ENCODE data around the gene ACY1.

ACY1 gene

DNA sequence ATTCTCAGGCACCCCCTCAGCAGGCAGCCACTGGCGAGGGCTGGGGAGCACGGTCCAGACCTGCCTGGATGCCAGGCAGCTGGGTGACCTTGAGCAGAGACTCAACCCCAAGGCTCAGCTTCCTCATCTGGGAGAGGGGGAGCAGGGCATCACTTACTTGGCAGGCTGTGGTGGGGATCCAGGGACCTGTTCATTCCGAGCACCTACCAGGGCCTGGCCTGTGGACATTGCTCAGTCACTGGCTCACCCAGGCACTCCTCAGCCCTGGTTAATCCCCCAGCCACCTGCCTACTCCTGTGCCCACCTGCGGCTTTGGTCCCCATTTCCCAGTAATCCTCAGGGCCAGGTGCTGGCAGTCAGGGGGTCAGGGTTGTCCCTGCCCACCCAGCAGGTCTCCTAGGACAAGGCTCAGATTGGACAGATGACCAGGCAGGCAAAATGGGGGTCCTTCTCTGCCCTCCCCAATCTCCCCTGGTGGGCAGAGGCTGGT is 21.6 kb downstream of the ACY1 start:
- TF ChIP-seq REST (IDR thresholded peaks at IDR 0.05; ENCODE audit: insufficient replicate concordance, low read depth), result no peak
- no peak for TF ChIP-seq POLR2AphosphoS5 (IDR thresholded peaks at IDR 0.05; ENCODE audit: low read depth)
- TF ChIP-seq CTCF (IDR thresholded peaks at IDR 0.05; ENCODE audit: insufficient read depth, low read length), result no peak
- no peak for TF ChIP-seq SPI1 (IDR thresholded peaks at IDR 0.05; ENCODE audit: borderline replicate concordance, low read depth)
- no peak for TF ChIP-seq GABPA (IDR thresholded peaks at IDR 0.05; ENCODE audit: low read depth)
- no peak for DNase-seq (ENCODE audit: low read depth in 1 of 2, low spot score in 1 of 2)
- no peak overlapping the region for H3K4me3 ChIP-seq (replicated peaks; ENCODE audit: insufficient read depth, low read length)
- H3K27me3 ChIP-seq (ENCODE audit: insufficient read depth, poor library complexity, severe bottlenecking), result no peaks in the 10 kb centered on the region
- no peak overlapping the region for H3K27ac ChIP-seq (replicated peaks)

GRCh38 chr3:52005571-52005986 is 22.2 kb downstream of the ACY1 start:
- Histone ChIP-seq H3K4me3 (replicated peaks; ENCODE audit: insufficient read depth, low read length) (no peak overlapping the region), H3K27ac (replicated peaks) (no peak overlapping the region)

More at GRCh38 chr3:52005571-52005986, 22.2 kb downstream of the ACY1 start:
- no peak for DNase-seq (ENCODE audit: low read depth in 1 of 2, low spot score in 1 of 2)
- H3K27me3 ChIP-seq (ENCODE audit: insufficient read depth, poor library complexity, severe bottlenecking), result no peaks in the 10 kb centered on the region
- no peak for TF ChIP-seq CTCF (IDR thresholded peaks at IDR 0.05; ENCODE audit: insufficient read depth, low read length)
- no peak for TF ChIP-seq GABPA (IDR thresholded peaks at IDR 0.05; ENCODE audit: low read depth)
- no peak for TF ChIP-seq SPI1 (IDR thresholded peaks at IDR 0.05; ENCODE audit: borderline replicate concordance, low read depth)
- TF ChIP-seq POLR2AphosphoS5 (IDR thresholded peaks at IDR 0.05; ENCODE audit: low read depth), result no peak
- TF ChIP-seq REST (IDR thresholded peaks at IDR 0.05; ENCODE audit: insufficient replicate concordance, low read depth), result no peak
